ENCODE results near the gene TUBGCP6. TPM values are rescaled to one million over a fixed set of nuclear protein-coding genes. Genes with fewer than 3 reads are reported as not detected.

TUBGCP6 gene
- polyA plus RNA-seq, 1 donor from 2014 or later: 74.5 TPM

DNA sequence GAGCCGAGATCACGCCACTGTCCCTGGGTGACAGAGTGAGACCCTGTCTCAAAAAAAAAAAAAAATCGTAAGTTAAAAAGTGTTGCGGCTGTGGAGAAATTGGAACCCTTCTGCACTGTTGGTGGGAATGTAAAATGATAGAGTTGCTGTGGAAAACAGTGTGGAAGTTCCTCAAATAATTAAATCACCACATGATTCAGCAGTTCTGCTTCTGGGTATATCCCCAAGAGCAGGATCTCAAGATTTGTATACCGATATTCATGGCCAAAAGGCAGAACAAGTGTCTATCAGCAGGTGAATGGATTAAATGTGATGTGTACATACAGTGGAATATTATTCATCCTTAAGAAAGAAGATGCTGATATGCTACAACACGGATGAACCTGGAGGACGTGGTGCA, 40.3 kb downstream of the TUBGCP6 start:
- peaks cover 3% of the 10 kb centered on the region for H4K20me1 ChIP-seq (ENCODE audit: insufficient read depth)
- no peak overlapping the region for H3K4me3 ChIP-seq (ENCODE audit: low read length)
- no peaks in the 10 kb centered on the region for H3K9me3 ChIP-seq (ENCODE audit: low read length)
- no peaks in the 10 kb centered on the region for H3K9me2 ChIP-seq (ENCODE audit: insufficient read depth, low read length)
- no peak overlapping the region for H3K9ac ChIP-seq (ENCODE audit: low read length)
- H3F3A ChIP-seq (ENCODE audit: insufficient read depth, low read length, poor library complexity, severe bottlenecking): no peaks in the 10 kb centered on the region
- no peak for TF ChIP-seq EP300 (conservative IDR thresholded peaks at IDR 0.05; ENCODE audit: poor library complexity, severe bottlenecking)
- no peak for TF ChIP-seq SMC3 (conservative IDR thresholded peaks at IDR 0.05; ENCODE audit: poor library complexity)
- no peak for TF ChIP-seq MXI1 (conservative IDR thresholded peaks at IDR 0.05; ENCODE audit: poor library complexity, severe bottlenecking)
- no peak for TF ChIP-seq EZH2 (IDR thresholded peaks at IDR 0.05; ENCODE audit: borderline replicate concordance, insufficient read depth, low read length, poor library complexity, severe bottlenecking)
- no peak for TF ChIP-seq RAD21 (conservative IDR thresholded peaks at IDR 0.05)
- TF ChIP-seq TAF1 (IDR thresholded peaks at IDR 0.05; ENCODE audit: low read depth): no peak
- TF ChIP-seq, protein P1, sequence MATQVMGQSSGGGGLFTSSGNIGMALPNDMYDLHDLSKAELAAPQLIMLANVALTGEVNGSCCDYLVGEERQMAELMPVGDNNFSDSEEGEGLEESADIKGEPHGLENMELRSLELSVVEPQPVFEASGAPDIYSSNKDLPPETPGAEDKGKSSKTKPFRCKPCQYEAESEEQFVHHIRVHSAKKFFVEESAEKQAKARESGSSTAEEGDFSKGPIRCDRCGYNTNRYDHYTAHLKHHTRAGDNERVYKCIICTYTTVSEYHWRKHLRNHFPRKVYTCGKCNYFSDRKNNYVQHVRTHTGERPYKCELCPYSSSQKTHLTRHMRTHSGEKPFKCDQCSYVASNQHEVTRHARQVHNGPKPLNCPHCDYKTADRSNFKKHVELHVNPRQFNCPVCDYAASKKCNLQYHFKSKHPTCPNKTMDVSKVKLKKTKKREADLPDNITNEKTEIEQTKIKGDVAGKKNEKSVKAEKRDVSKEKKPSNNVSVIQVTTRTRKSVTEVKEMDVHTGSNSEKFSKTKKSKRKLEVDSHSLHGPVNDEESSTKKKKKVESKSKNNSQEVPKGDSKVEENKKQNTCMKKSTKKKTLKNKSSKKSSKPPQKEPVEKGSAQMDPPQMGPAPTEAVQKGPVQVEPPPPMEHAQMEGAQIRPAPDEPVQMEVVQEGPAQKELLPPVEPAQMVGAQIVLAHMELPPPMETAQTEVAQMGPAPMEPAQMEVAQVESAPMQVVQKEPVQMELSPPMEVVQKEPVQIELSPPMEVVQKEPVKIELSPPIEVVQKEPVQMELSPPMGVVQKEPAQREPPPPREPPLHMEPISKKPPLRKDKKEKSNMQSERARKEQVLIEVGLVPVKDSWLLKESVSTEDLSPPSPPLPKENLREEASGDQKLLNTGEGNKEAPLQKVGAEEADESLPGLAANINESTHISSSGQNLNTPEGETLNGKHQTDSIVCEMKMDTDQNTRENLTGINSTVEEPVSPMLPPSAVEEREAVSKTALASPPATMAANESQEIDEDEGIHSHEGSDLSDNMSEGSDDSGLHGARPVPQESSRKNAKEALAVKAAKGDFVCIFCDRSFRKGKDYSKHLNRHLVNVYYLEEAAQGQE (IDR thresholded peaks at IDR 0.05; ENCODE audit: borderline replicate concordance): no peak
- TF ChIP-seq, protein P2, sequence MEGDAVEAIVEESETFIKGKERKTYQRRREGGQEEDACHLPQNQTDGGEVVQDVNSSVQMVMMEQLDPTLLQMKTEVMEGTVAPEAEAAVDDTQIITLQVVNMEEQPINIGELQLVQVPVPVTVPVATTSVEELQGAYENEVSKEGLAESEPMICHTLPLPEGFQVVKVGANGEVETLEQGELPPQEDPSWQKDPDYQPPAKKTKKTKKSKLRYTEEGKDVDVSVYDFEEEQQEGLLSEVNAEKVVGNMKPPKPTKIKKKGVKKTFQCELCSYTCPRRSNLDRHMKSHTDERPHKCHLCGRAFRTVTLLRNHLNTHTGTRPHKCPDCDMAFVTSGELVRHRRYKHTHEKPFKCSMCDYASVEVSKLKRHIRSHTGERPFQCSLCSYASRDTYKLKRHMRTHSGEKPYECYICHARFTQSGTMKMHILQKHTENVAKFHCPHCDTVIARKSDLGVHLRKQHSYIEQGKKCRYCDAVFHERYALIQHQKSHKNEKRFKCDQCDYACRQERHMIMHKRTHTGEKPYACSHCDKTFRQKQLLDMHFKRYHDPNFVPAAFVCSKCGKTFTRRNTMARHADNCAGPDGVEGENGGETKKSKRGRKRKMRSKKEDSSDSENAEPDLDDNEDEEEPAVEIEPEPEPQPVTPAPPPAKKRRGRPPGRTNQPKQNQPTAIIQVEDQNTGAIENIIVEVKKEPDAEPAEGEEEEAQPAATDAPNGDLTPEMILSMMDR (IDR thresholded peaks at IDR 0.05; ENCODE audit: poor library complexity, severe bottlenecking): no peak
- TF ChIP-seq POLR2AphosphoS5 (IDR thresholded peaks at IDR 0.05): no peak
- H3K27me3 ChIP-seq (ENCODE audit: insufficient read depth, low read depth, low read length): no peaks in the 10 kb centered on the region
- H3K27ac ChIP-seq (ENCODE audit: low read length): no peak overlapping the region
- no peak overlapping the region for H3K4me2 ChIP-seq (ENCODE audit: low read length)
- no peak overlapping the region for H2AFZ ChIP-seq (ENCODE audit: low read depth, low read length)
- peaks cover 20% of the 10 kb centered on the region for H3K79me2 ChIP-seq (replicated peaks; ENCODE audit: insufficient read depth, low read length)
- H3K36me3 ChIP-seq (ENCODE audit: insufficient read depth, low read length): peaks cover 11% of the 10 kb centered on the region

DNA sequence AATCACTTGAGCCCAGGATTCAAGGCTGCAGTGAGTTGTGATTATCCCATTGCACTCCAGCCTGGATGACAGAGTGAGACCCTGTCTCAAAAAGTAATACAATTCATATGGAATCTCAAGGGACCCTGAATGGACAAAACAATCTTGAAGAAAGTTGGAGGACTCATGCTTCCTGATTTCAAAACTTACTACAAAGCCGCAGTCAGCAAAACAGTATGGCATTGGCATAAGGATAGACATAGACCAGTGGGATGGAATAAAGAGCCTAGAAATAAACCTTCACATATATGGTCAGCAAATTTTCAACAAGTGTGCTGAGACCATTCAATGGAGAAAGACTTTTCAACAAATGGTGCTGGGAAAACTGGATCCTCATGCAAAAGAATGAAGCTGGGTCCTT, 41.5 kb downstream of the TUBGCP6 start:
- Histone ChIP-seq H4K20me1 (ENCODE audit: insufficient read depth) (peaks cover 3% of the 10 kb centered on the region), H3K4me3 (ENCODE audit: low read length) (no peak overlapping the region), H3K4me2 (ENCODE audit: low read length) (no peak overlapping the region), H3K79me2 (replicated peaks; ENCODE audit: insufficient read depth, low read length) (peaks cover 20% of the 10 kb centered on the region), H3K36me3 (ENCODE audit: insufficient read depth, low read length) (peaks cover 11% of the 10 kb centered on the region), H3F3A (ENCODE audit: insufficient read depth, low read length, poor library complexity, severe bottlenecking) (no peaks in the 10 kb centered on the region), H3K27me3 (ENCODE audit: insufficient read depth, low read depth, low read length) (no peaks in the 10 kb centered on the region), H3K9me3 (ENCODE audit: low read length) (no peaks in the 10 kb centered on the region), H2AFZ (ENCODE audit: low read depth, low read length) (no peak overlapping the region), H3K9ac (ENCODE audit: low read length) (no peak overlapping the region), H3K9me2 (ENCODE audit: insufficient read depth, low read length) (no peaks in the 10 kb centered on the region), H3K27ac (ENCODE audit: low read length) (no peak overlapping the region)
- TF ChIP-seq SMC3 (conservative IDR thresholded peaks at IDR 0.05; ENCODE audit: poor library complexity) (no peak), RAD21 (conservative IDR thresholded peaks at IDR 0.05) (no peak), EZH2 (IDR thresholded peaks at IDR 0.05; ENCODE audit: borderline replicate concordance, insufficient read depth, low read length, poor library complexity, severe bottlenecking) (no peak), POLR2AphosphoS5 (IDR thresholded peaks at IDR 0.05) (no peak), EP300 (conservative IDR thresholded peaks at IDR 0.05; ENCODE audit: poor library complexity, severe bottlenecking) (no peak), TAF1 (IDR thresholded peaks at IDR 0.05; ENCODE audit: low read depth) (no peak), MXI1 (conservative IDR thresholded peaks at IDR 0.05; ENCODE audit: poor library complexity, severe bottlenecking) (no peak)
- TF ChIP-seq, protein P1 (IDR thresholded peaks at IDR 0.05; ENCODE audit: borderline replicate concordance): no peak
- TF ChIP-seq, protein P2 (IDR thresholded peaks at IDR 0.05; ENCODE audit: poor library complexity, severe bottlenecking): no peak

Data from neural cell (in vitro differentiated cells).